HCT116 (cell line): ENCODE data around the gene CRTC3. TPM values are rescaled to one million over a fixed set of nuclear protein-coding genes. Genes with fewer than 3 reads are reported as not detected.
"Not testable (repeated sequence)": the region's sequence is repeated elsewhere in the genome, so short reads cannot be mapped to it uniquely, and the experiment has no call there.

ENCODE experiments used
- ATAC-seq: fragments of 200-7000 bp; cut with Tn5 transposase; 2 replicates; pipeline ENCODE4 v1.9.1; 2020; ENCODE audit warnings: mild to moderate bottlenecking, moderate library complexity
- BruUV-seq: library from RNA; stranded (reverse); fragments of 400-500 nt; replicated peaks from 2 replicates; lab custom pipeline; 2021; lab: Mats Ljungman, UMichigan
- CTCF ChIA-PET: fragments of 300-600 bp; sonication (Branson Sonifier 250); formaldehyde crosslinking; loops from one replicate; lab custom pipeline; 2021; ENCODE audit warnings: antibody characterized with exemption; lab: Charles Lee
- POLR2A ChIA-PET: fragments of 300-600, 350-600 bp; sonication (Branson Sonifier 250); formaldehyde crosslinking; loops from one replicate; lab custom pipeline; 2021; ENCODE audit warnings: antibody characterized with exemption; lab: Charles Lee
- RAD21 ChIA-PET, 2 experiments: fragments of 300-600 bp; sonication (Branson Sonifier 250); formaldehyde crosslinking; loops; one replicate each; lab custom pipeline; 2023; ENCODE audit warnings: low total read pairs in 2 of 2; ENCODE audit not compliant: uncharacterized antibody in 2 of 2, unreplicated experiment in 2 of 2, low non-redundant PET in 1 of 2; lab: Charles Lee
- DNase-seq: peaks from one replicate; pipeline ENCODE4 v3.0.0-alpha.2; 2010; ENCODE audit warnings: low read depth, low spot score
- H2AFZ ChIP-seq: fragments of 200-600 bp; shearing (Covaris generic), sonication (generic); 2 replicates; pipeline ENCODE4 v1.6.1; 2017; ENCODE audit warnings: low read depth, mixed run types, mixed read lengths, antibody characterized with exemption, low read length; ENCODE audit not compliant: poor library complexity, severe bottlenecking
- H3K27ac ChIP-seq: 2 replicates; pipeline ENCODE4 v1.5.1; 2012; ENCODE audit warnings: low read depth, low read length
- H3K27me3 ChIP-seq: fragments of 200-600 bp; sonication (generic); 2 replicates; pipeline ENCODE4 v1.6.1; 2016; ENCODE audit warnings: mixed run types, low read length, mixed read lengths; ENCODE audit not compliant: insufficient read depth
- H3K36me3 ChIP-seq, 2 experiments: fragments of 200-500 bp in 1 of 2; fragments of 200-600 bp in 1 of 2; sonication (Bioruptor generic) in 1 of 2; sonication (generic) in 1 of 2; 2 replicates each; pipeline versions ENCODE4 v1.5.1 to v1.6.1; 2014 to 2016; ENCODE audit warnings: low read length in 2 of 2, inconsistent platforms in 1 of 2, mixed read lengths in 1 of 2, mixed run types in 1 of 2; ENCODE audit not compliant: insufficient read depth in 2 of 2, control insufficient read depth in 1 of 2
- H3K4me1 ChIP-seq, 2 experiments: fragments of 200-600 bp in 1 of 2; sonication (generic) in 1 of 2; 2 replicates each; pipeline versions ENCODE4 v1.5.1 to v1.6.1; 2012 to 2017; ENCODE audit warnings: low read length in 2 of 2, inconsistent platforms in 1 of 2, mild to moderate bottlenecking in 1 of 2, mixed read lengths in 1 of 2, mixed run types in 1 of 2, moderate library complexity in 1 of 2; ENCODE audit not compliant: insufficient read depth in 2 of 2, control insufficient read depth in 1 of 2
- H3K4me2 ChIP-seq: fragments of 200-600 bp; sonication (generic); 2 replicates; pipeline ENCODE4 v1.6.1; 2017; ENCODE audit warnings: mixed run types, low read length, mixed read lengths
- H3K4me3 ChIP-seq, 2 experiments: fragments of 200-600 bp in 1 of 2; sonication (generic) in 1 of 2; replicated peaks in 1 of 2; 2 replicates each; pipeline ENCODE4 v1.5.1; 2011 to 2016; ENCODE audit warnings: low read length in 2 of 2, control low read depth in 1 of 2, low read depth in 1 of 2, mild to moderate bottlenecking in 1 of 2, mixed read lengths in 1 of 2, mixed run types in 1 of 2
- H3K79me2 ChIP-seq: fragments of 200-600 bp; sonication (generic); 2 replicates; pipeline ENCODE4 v1.6.1; 2017; ENCODE audit warnings: mild to moderate bottlenecking, mixed run types, low read length, moderate library complexity, mixed read lengths; ENCODE audit not compliant: insufficient read depth
- H3K9ac ChIP-seq: fragments of 200-600 bp; sonication (generic); 2 replicates; pipeline ENCODE4 v1.6.1; 2016; ENCODE audit warnings: low read length, mixed read lengths
- H3K9me2 ChIP-seq: fragments of 200-600 bp; sonication (generic), shearing (Covaris generic); 2 replicates; pipeline ENCODE4 v1.6.1; 2017; ENCODE audit warnings: mixed run types, mild to moderate bottlenecking, moderate library complexity; ENCODE audit not compliant: insufficient read depth
- H3K9me3 ChIP-seq, 2 experiments: fragments of 200-500 bp in 1 of 2; fragments of 200-600 bp in 1 of 2; sonication (Bioruptor generic) in 1 of 2; sonication (generic) in 1 of 2; 2 replicates each; pipeline ENCODE4 v1.6.1; 2014 to 2017; ENCODE audit warnings: low read length in 2 of 2, mixed read lengths in 2 of 2, inconsistent platforms in 1 of 2, low read depth in 1 of 2, mild to moderate bottlenecking in 1 of 2, mixed run types in 1 of 2, moderate library complexity in 1 of 2; ENCODE audit not compliant: control insufficient read depth in 1 of 2, insufficient read depth in 1 of 2
- H4K20me1 ChIP-seq: fragments of 200-600 bp; sonication (generic), shearing (Covaris generic); 2 replicates; pipeline ENCODE4 v1.6.1; 2017; ENCODE audit warnings: mixed run types, mild to moderate bottlenecking, moderate library complexity; ENCODE audit not compliant: insufficient read depth
- SP1 ChIP-seq: IDR thresholded peaks from 2 replicates; pipeline ENCODE4 v1.6.1; 2012; ENCODE audit warnings: low read depth
- intact Hi-C: fragments of 100-400 bp; cut with micrococcal nuclease; formaldehyde crosslinking; loops from 2 replicates; pipeline ENCODE4 v1.10.0; 2022
- total RNA-seq: library from RNA; stranded (reverse); gene quantifications from one replicate; pipeline ENCODE4 v1.2.1, GENCODE V29; 2021; ENCODE audit not compliant: unreplicated experiment

CRTC3 gene
- total RNA-seq, 1 experiment from 2014 or later, result 20.7 TPM

DNA sequence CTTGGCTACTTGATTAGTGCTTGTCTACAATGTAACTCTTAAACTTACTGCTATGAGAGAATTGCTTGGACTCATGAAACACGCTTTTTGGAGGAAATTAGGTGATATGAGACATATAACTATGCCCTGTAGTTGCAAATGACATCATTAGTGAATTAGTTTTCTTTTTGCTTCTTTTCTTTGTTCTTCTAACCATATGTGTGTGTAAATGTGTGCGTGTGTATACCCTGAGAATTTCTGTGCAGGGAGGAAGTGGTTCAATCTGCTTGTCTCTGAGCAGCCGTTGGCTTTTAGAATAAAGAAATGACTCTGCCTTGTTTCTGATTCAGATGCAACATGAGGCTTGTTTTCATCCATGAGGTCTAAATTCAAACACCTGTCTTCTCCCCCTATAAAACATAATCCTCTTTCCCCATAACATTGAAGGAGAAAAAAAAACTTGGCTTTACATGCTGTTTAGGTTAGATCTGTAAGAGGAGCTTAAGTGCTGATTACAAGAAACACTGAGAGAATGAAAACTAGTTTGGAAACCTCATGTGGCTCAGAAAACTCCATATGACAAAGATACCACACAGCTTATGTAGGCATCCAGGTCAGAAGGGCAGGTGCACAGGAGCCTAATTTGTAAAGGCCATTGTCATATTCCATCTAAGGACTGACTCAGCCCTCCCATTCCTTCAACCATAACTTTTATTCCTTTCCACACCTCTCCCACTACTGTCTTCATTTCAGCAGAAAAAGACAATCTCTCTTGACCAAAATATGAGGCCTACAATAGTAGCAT, 156.9 kb downstream of the CRTC3 start:
- Histone ChIP-seq H3K27me3 (no peaks in the 10 kb centered on the region), H2AFZ (no peak overlapping the region), H3K4me3 (no peak overlapping the region), H3K79me2 (no peaks in the 10 kb centered on the region), H3K9me3 (no peaks in the 10 kb centered on the region), H4K20me1 (no peaks in the 10 kb centered on the region), H3K9ac (no peak overlapping the region), H3K36me3 (no peaks in the 10 kb centered on the region), H3K9me2 (no peaks in the 10 kb centered on the region), H3K4me1 (peaks cover 0 to 4% of the 10 kb centered on the region in 2 experiments; a peak in 1 of 4 replicates), H3K27ac (no peak overlapping the region), H3K4me2 (no peak overlapping the region)
- ATAC-seq (no peak), DNase-seq (no peak)
- no TSS peak for BruUV-seq
- ChIA-PET POLR2A (no interaction called here), CTCF (no interaction called here), RAD21 (no interaction called here)
- no peak for TF ChIP-seq SP1
- intact Hi-C loops, result no loop called here

- H3K4me3 ChIP-seq, DNase-seq, H3K27me3 ChIP-seq, RAD21 ChIA-PET, BruUV-seq, H3K79me2 ChIP-seq, intact Hi-C loops, H3K9me2 ChIP-seq, H3K9me3 ChIP-seq, H3K4me2 ChIP-seq, POLR2A ChIA-PET, ATAC-seq, H3K36me3 ChIP-seq, H4K20me1 ChIP-seq, H3K9ac ChIP-seq, CTCF ChIA-PET, H3K4me1 ChIP-seq, H2AFZ ChIP-seq, H3K27ac ChIP-seq: not testable (repeated sequence)
Measured at GRCh38 chr15:90689326-90689961, 159.7 kb downstream of the CRTC3 start.
